Natural killer cell (primary cell): ENCODE measurements around the gene KDM4C. TPM values are rescaled to one million over a fixed set of nuclear protein-coding genes. Genes with fewer than 3 reads are reported as not detected.

Experiments used
- ATAC-seq, 3 donors: fragments of 150-1000 bp in 2 of 3; fragments of 200-7000 bp in 1 of 3; cut with Tn5 transposase; 1 replicate in 1 of 3; 2 replicates in 2 of 3; pipeline ENCODE4 v1.10.0; 2021; ENCODE audit warnings: mild to moderate bottlenecking in 2 of 3, moderate library complexity in 2 of 3
- DNase-seq, 2 donors: peaks; one replicate each; pipeline versions ENCODE4 v3.0.0 to v3.0.0-alpha.2; 2013 to 2021; ENCODE audit warnings: mixed read lengths in 1 of 2
- H3K27ac ChIP-seq: one replicate; pipeline ENCODE4 v1.5.1; 2013; ENCODE audit warnings: mild to moderate bottlenecking, low read length
- H3K27me3 ChIP-seq: one replicate; pipeline ENCODE4 v1.6.1; 2013; ENCODE audit warnings: low read length; ENCODE audit not compliant: control insufficient read depth, insufficient read depth
- H3K36me3 ChIP-seq: one replicate; pipeline ENCODE4 v1.6.1; 2013; ENCODE audit warnings: low read length; ENCODE audit not compliant: control insufficient read depth, insufficient read depth
- H3K4me1 ChIP-seq: one replicate; pipeline ENCODE4 v1.6.1; 2013; ENCODE audit warnings: low read length; ENCODE audit not compliant: control insufficient read depth, insufficient read depth
- H3K4me3 ChIP-seq: one replicate; pipeline ENCODE4 v1.5.1; 2013; ENCODE audit warnings: low read length
- H3K9me3 ChIP-seq: one replicate; pipeline ENCODE4 v1.6.1; 2013; ENCODE audit warnings: low read length; ENCODE audit not compliant: control insufficient read depth, insufficient read depth
- H3K27ac Mint-ChIP-seq, 2 donors: one replicate each; pipeline ENCODE4 v1.8.0; 2022; ENCODE audit warnings: mild to moderate bottlenecking in 2 of 2, mixed read lengths in 2 of 2, moderate library complexity in 1 of 2
- H3K27me3 Mint-ChIP-seq, 2 donors: one replicate each; pipeline ENCODE4 v1.8.0; 2022; ENCODE audit warnings: low read depth in 2 of 2, mixed read lengths in 2 of 2
- H3K36me3 Mint-ChIP-seq: one replicate; pipeline ENCODE4 v1.8.0; 2022; ENCODE audit warnings: mixed read lengths
- H3K4me1 Mint-ChIP-seq, 2 donors: one replicate each; pipeline ENCODE4 v1.8.0; 2022; ENCODE audit warnings: mixed read lengths in 2 of 2
- H3K4me3 Mint-ChIP-seq: one replicate; pipeline ENCODE4 v1.8.0; 2022; ENCODE audit warnings: mild to moderate bottlenecking, moderate library complexity, mixed read lengths
- H3K9me3 Mint-ChIP-seq, 2 donors: one replicate each; pipeline ENCODE4 v1.8.0; 2022; ENCODE audit warnings: mixed read lengths in 2 of 2
- CTCF ChIP-seq: fragments of 200-600 bp; IDR thresholded peaks from one replicate; pipeline ENCODE4 v1.8.0; 2022; ENCODE audit warnings: antibody characterized with exemption
- WGBS: methylation state at CpG from one replicate; pipeline ENCODE4 v1.1.7; 2013; ENCODE audit warnings: missing lambda C conversion rate; ENCODE audit not compliant: insufficient coverage; 5-methylcytosine and 5-hydroxymethylcytosine counted together
- intact Hi-C: fragments of 100-400 bp; cut with micrococcal nuclease; formaldehyde crosslinking; loops from one replicate; pipeline ENCODE4 v1.14.2; 2022
- total RNA-seq, 4 donors: library from RNA; stranded (reverse); fragments of 120-200 nt in 1 of 4; gene quantifications; one replicate each; pipeline versions ENCODE4 v1.2.3 to v1.2.4, GENCODE V29; 2013 to 2022

Gene KDM4C
- total RNA-seq, 3 donors from 2014 or later (not counting 1 experiment from before 2014, with no cell fraction given): 115 to 137 (median 116) TPM

GRCh38 chr9:7223981-7224380 lies 466.2 kb downstream of the KDM4C start:
- Mint-ChIP-seq H3K9me3 (peaks cover 0 to 2% of the 10 kb centered on the region in 2 donors), H3K27ac (no peak overlapping the region), H3K4me1 (peaks cover 0 to 6% of the 10 kb centered on the region in 2 donors), H3K27me3 (peaks cover 12 to 36% of the 10 kb centered on the region in 2 donors), H3K36me3 (peaks cover 6% of the 10 kb centered on the region), H3K4me3 (no peak overlapping the region)
- TF ChIP-seq CTCF: no peak
- WGBS: 73% methylated on average over 6 of the region's 6 CpGs
- H3K36me3 ChIP-seq: no peaks in the 10 kb centered on the region
- no peak overlapping the region for H3K4me3 ChIP-seq
- H3K27ac ChIP-seq: no peak overlapping the region
- intact Hi-C loops: no loop called here
- H3K9me3 ChIP-seq: no peaks in the 10 kb centered on the region
- ATAC-seq (no peak), DNase-seq (no peak)
- no peaks in the 10 kb centered on the region for H3K4me1 ChIP-seq
- H3K27me3 ChIP-seq: peaks cover 2% of the 10 kb centered on the region

Other genes with a start within 250 kb of the KDM4C start
- gene GLDC, start 112.2 kb upstream of the KDM4C start, total RNA-seq: 1 to 10 TPM in 2 of 3 donors, not detected in 1; 1.3 to 4.6 TPM